ENCODE measurements around the gene ADRB1.

GRCh38 chr10:114058297-114058696 lies 14.6 kb downstream of the ADRB1 start:
- TF ChIP-seq CTCF (IDR thresholded peaks at IDR 0.05 in 4 of 5, conservative IDR thresholded peaks at IDR 0.05 in 1 of 5) = no peak
- TF ChIP-seq POLR2A (IDR thresholded peaks at IDR 0.05) = no peak

Measured in gastrocnemius medialis (tissue), 4 donors.